Measurements from ENCODE around the gene ARHGEF28. TPM values are rescaled to one million over a fixed set of nuclear protein-coding genes. Genes with fewer than 3 reads are reported as not detected.

ARHGEF28 gene
- total and polyA plus RNA-seq, 2 of the 4 experiments (the other 2 are of a cell fraction): 3.6 to 16.0 TPM

GRCh38 chr5:73810429-73810828 is 184.4 kb downstream of the ARHGEF28 start:
- H2BK15ac ChIP-seq (ENCODE audit: low read depth, low read length): no peak overlapping the region
- no peak overlapping the region for H3K4ac ChIP-seq (ENCODE audit: low read depth, low read length)
- H4K91ac ChIP-seq (ENCODE audit: insufficient read depth, low read depth, low read length): no peak overlapping the region
- no peak overlapping the region for H3K9ac ChIP-seq (ENCODE audit: low read depth, low read length)
- peaks cover 0 to 11% of the 10 kb centered on the region in 2 experiments; a peak in 2 of 4 replicates for H3K79me1 ChIP-seq (ENCODE audit: low read depth in 1 of 2, low read length in 2 of 2)
- H2AFZ ChIP-seq (replicated peaks; ENCODE audit: low read length, poor library complexity): no peak overlapping the region
- no peak overlapping the region for H3K23ac ChIP-seq (ENCODE audit: low read depth, low read length)
- no peak overlapping the region for H2BK120ac ChIP-seq (ENCODE audit: low read depth, low read length)
- no peak overlapping the region for H4K8ac ChIP-seq (ENCODE audit: low read depth in 2 of 2, low read length in 2 of 2)
- TF ChIP-seq NFE2L2 (IDR thresholded peaks at IDR 0.05; ENCODE audit: low read depth, low read length): no peak
- TF ChIP-seq CTCF (conservative IDR thresholded peaks at IDR 0.05; ENCODE audit: low read depth, low read length): no peak
- no peak for TF ChIP-seq USF2 (IDR thresholded peaks at IDR 0.05; ENCODE audit: low read depth, low read length)
- TF ChIP-seq POLR2A (IDR thresholded peaks at IDR 0.05; ENCODE audit: low read depth, low read length): no peak
- TF ChIP-seq MAFK (IDR thresholded peaks at IDR 0.05; ENCODE audit: low read depth, low read length): no peak
- no peak for TF ChIP-seq RFX5 (IDR thresholded peaks at IDR 0.05; ENCODE audit: low read depth, low read length)
- TF ChIP-seq RAD21 (IDR thresholded peaks at IDR 0.05; ENCODE audit: low read length): no peak
- TF ChIP-seq MAZ (IDR thresholded peaks at IDR 0.05; ENCODE audit: borderline replicate concordance, low read depth, low read length): no peak
- no peaks in the 10 kb centered on the region for H3K27me3 ChIP-seq (ENCODE audit: control insufficient read depth, insufficient read depth, low read length)
- H3K56ac ChIP-seq (ENCODE audit: extremely low read depth, insufficient read depth, low read length): no peak overlapping the region
- no CpG with 5 or more reads among the region's 3 CpGs for WGBS, 2 experiments (ENCODE audit: extremely low coverage in 2 of 2, insufficient read length in 1 of 2)
- no peak overlapping the region for H2AK9ac ChIP-seq (replicated peaks; ENCODE audit: low read depth, low read length, poor library complexity)
- no peak overlapping the region for H2BK20ac ChIP-seq (ENCODE audit: low read depth, low read length)
- in situ Hi-C loops (cut with MboI; ENCODE audit: low sequenced_read_pairs) (no loop called here), intact Hi-C loops (cut with micrococcal nuclease) (no loop called here), dilution Hi-C loops (cut with HindIII; ENCODE audit: low sequenced_read_pairs, unreplicated experiment) (no loop called here)
- H2AK5ac ChIP-seq (ENCODE audit: low read depth, low read length): no peak overlapping the region
- no peak overlapping the region for H3K27ac ChIP-seq (ENCODE audit: insufficient read depth, low read length)
- no peaks in the 10 kb centered on the region for H4K20me1 ChIP-seq (ENCODE audit: insufficient read depth, low read length)
- peaks cover 11% of the 10 kb centered on the region; the same call in 1 of the 2 replicates for H3K9me1 ChIP-seq (ENCODE audit: insufficient read depth, low read length)
- no peak for DNase-seq
- CTCF ChIA-PET: no interaction called here
- no peak overlapping the region for H4K5ac ChIP-seq (ENCODE audit: low read depth, low read length)
- no peak overlapping the region for H3K14ac ChIP-seq (replicated peaks; ENCODE audit: low read depth, low read length)
- peaks cover under 1% of the 10 kb centered on the region; the same call in 1 of the 2 replicates for H3K4me1 ChIP-seq (ENCODE audit: control insufficient read depth, insufficient read depth, low read length)
- no peak overlapping the region for H3K4me2 ChIP-seq (ENCODE audit: low read depth, low read length)
- POLR2A ChIA-PET (ENCODE audit: unreplicated experiment): no interaction called here
- H3K18ac ChIP-seq (ENCODE audit: low read depth, low read length): no peak overlapping the region
- no peaks in the 10 kb centered on the region for H3K9me3 ChIP-seq (ENCODE audit: control insufficient read depth, insufficient read depth, low read length)
- no peak overlapping the region for H3K4me3 ChIP-seq (ENCODE audit: insufficient read depth, low read depth, low read length)
- no TSS peak for BruUV-seq (replicated peaks)
- H3K36me3 ChIP-seq (ENCODE audit: control insufficient read depth, insufficient read depth, low read length): 0 out of 2 replicates have a peak, but pooled peaks cover 1% of the 10 kb centered on the region
- no peak overlapping the region for H2BK5ac ChIP-seq (ENCODE audit: low read depth, low read length, poor library complexity, severe bottlenecking)
- no peak for ATAC-seq (ENCODE audit: low read depth)
